Prostate gland (tissue), 2 donors: Measurements from ENCODE around the gene MCCC2.
"Not testable (repeated sequence)": the region's sequence is repeated elsewhere in the genome, so short reads cannot be mapped to it uniquely, and the experiment has no call there.

Experiments used
- POLR2A ChIP-seq: fragments of 450-650 bp; IDR thresholded peaks from one replicate; pipeline ENCODE4 v1.6.1; 2016; ENCODE audit warnings: antibody characterized with exemption, mild to moderate bottlenecking
- TF ChIP-seq, protein P1 (sequence below), 4 experiments: fragments of 200-600 bp in 2 of 4; fragments of 450-650 bp in 2 of 4; sonication (generic) in 2 of 4; IDR thresholded peaks; 1 replicate in 3 of 4; 2 replicates in 1 of 4; pipeline ENCODE4 v1.5.1; 2016 to 2019; ENCODE audit warnings: antibody characterized with exemption in 4 of 4, mild to moderate bottlenecking in 2 of 4, moderate library complexity in 2 of 4

DNA sequence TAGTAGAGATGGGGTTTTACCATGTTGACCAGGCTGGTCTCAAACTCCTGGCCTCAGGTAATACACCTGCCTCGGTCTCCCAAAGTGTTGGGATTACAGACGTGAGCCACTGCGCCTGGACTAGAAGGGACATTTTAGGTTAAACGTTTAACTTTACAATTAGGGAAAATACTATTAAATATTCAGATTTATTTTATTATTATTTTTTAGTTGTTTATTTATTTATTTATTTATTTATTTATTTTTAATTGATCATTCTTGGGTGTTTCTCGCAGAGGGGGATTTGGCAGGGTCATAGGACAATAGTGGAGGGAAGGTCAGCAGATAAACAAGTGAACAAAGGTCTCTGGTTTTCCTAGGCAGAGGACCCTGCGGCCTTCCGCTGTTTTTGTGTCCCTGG lies 36.3 kb upstream of the MCCC2 start:
- TF ChIP-seq, protein P1, sequence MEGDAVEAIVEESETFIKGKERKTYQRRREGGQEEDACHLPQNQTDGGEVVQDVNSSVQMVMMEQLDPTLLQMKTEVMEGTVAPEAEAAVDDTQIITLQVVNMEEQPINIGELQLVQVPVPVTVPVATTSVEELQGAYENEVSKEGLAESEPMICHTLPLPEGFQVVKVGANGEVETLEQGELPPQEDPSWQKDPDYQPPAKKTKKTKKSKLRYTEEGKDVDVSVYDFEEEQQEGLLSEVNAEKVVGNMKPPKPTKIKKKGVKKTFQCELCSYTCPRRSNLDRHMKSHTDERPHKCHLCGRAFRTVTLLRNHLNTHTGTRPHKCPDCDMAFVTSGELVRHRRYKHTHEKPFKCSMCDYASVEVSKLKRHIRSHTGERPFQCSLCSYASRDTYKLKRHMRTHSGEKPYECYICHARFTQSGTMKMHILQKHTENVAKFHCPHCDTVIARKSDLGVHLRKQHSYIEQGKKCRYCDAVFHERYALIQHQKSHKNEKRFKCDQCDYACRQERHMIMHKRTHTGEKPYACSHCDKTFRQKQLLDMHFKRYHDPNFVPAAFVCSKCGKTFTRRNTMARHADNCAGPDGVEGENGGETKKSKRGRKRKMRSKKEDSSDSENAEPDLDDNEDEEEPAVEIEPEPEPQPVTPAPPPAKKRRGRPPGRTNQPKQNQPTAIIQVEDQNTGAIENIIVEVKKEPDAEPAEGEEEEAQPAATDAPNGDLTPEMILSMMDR (IDR thresholded peaks at IDR 0.05) = not testable (repeated sequence)
- not testable (repeated sequence) for TF ChIP-seq POLR2A
